K562 (cell line): ENCODE results near the gene SMCO4. TPM values are rescaled to one million over a fixed set of nuclear protein-coding genes. Genes with fewer than 3 reads are reported as not detected.
"Not testable (repeated sequence)": the region's sequence is repeated elsewhere in the genome, so short reads cannot be mapped to it uniquely, and the experiment has no call there.

ENCODE experiments used
- ATAC-seq: fragments of 200-7000 bp; cut with Tn5 transposase; 3 replicates; pipeline ENCODE4 v1.9.1; 2020; ENCODE audit warnings: moderate library complexity
- BruUV-seq: library from RNA; stranded (reverse); fragments of 400-500 nt; replicated peaks from 2 replicates; lab custom pipeline; 2021; lab: Mats Ljungman, UMichigan
- CTCF ChIA-PET: fragments of 300-600 bp; formaldehyde crosslinking; extraction: SDS; loops from one replicate; lab custom pipeline; 2021; ENCODE audit warnings: low intra/inter-chr PET ratio; lab: Yijun Ruan, JAX
- POLR2A ChIA-PET: fragments of 300-600, 350-650 bp; sonication (Branson Sonifier 250); formaldehyde crosslinking; extraction: SDS; loops from one replicate; lab custom pipeline; 2021; ENCODE audit warnings: antibody characterized with exemption, inconsistent platforms; lab: Yijun Ruan, JAX
- DNase-seq, 4 experiments: peaks; one replicate each; pipeline versions ENCODE4 v3.0.0 to v3.0.0-alpha.2; 2011 to 2018; ENCODE audit warnings: low spot score in 3 of 4, mixed read lengths in 3 of 4; ENCODE audit errors: extremely low read depth in 1 of 4
- FAIRE-seq: peaks from 2 replicates; lab custom pipeline; 2011; peaks lifted over from hg19 to GRCh38; lab: Jason Lieb, UNC
- H2AFZ ChIP-seq: 2 replicates; pipeline ENCODE4 v1.6.0; 2011; ENCODE audit warnings: low read depth, low read length, control low read depth, inconsistent platforms
- H3K27ac ChIP-seq: fragments of 200-600 bp; 3 replicates; pipeline ENCODE4 v1.8.0; 2011; ENCODE audit warnings: low read depth, mild to moderate bottlenecking, control low read depth, inconsistent platforms, low read length, moderate library complexity, mixed read lengths; ENCODE audit errors: extremely low read depth
- H3K27me3 ChIP-seq, 2 experiments: fragments of 300-600 bp in 1 of 2; 2 replicates in 1 of 2; 3 replicates in 1 of 2; pipeline versions ENCODE4 v1.6.0 to v1.8.0; 2011; ENCODE audit warnings: inconsistent platforms in 2 of 2, low read length in 2 of 2, mild to moderate bottlenecking in 1 of 2, mixed read lengths in 1 of 2, moderate library complexity in 1 of 2; ENCODE audit not compliant: control insufficient read depth in 2 of 2, insufficient read depth in 2 of 2
- H3K36me3 ChIP-seq: fragments of 300-600 bp; 3 replicates; pipeline ENCODE4 v1.8.0; 2011; ENCODE audit warnings: mild to moderate bottlenecking, low read length, inconsistent platforms; ENCODE audit not compliant: control insufficient read depth, insufficient read depth
- H3K4me1 ChIP-seq, 2 experiments: fragments of 200-600 bp in 1 of 2; replicated peaks in 1 of 2; 2 replicates in 1 of 2; 3 replicates in 1 of 2; pipeline versions ENCODE4 v1.5.1 to v1.8.0; 2011; ENCODE audit warnings: inconsistent platforms in 2 of 2, low read length in 2 of 2, mild to moderate bottlenecking in 1 of 2, mixed read lengths in 1 of 2, moderate library complexity in 1 of 2; ENCODE audit not compliant: control insufficient read depth in 2 of 2, insufficient read depth in 2 of 2
- H3K4me2 ChIP-seq: 2 replicates; pipeline ENCODE4 v1.6.1; 2011; ENCODE audit warnings: low read length, control low read depth, inconsistent platforms, mixed read lengths; ENCODE audit not compliant: insufficient read depth
- H3K4me3 ChIP-seq: fragments of 200-600 bp; sonication (generic), shearing (Covaris generic); 2 replicates; pipeline ENCODE4 v1.5.1; 2016; ENCODE audit warnings: control low read depth, inconsistent platforms
- H3K79me2 ChIP-seq: fragments of 200-600 bp; 3 replicates; pipeline ENCODE4 v1.8.0; 2011; ENCODE audit warnings: low read length, inconsistent platforms; ENCODE audit not compliant: control insufficient read depth, insufficient read depth
- H3K9ac ChIP-seq, 2 experiments: 2 replicates each; pipeline versions ENCODE4 v1.6.0 to v1.6.1; 2011; ENCODE audit warnings: low read depth in 2 of 2, low read length in 2 of 2, control low read depth in 1 of 2, inconsistent platforms in 1 of 2, mild to moderate bottlenecking in 1 of 2, mixed read lengths in 1 of 2; ENCODE audit not compliant: insufficient read depth in 1 of 2
- H3K9me1 ChIP-seq: one replicate; pipeline ENCODE4 v1.6.0; 2011; ENCODE audit warnings: inconsistent platforms, mild to moderate bottlenecking, low read length, moderate library complexity; ENCODE audit not compliant: control insufficient read depth, insufficient read depth
- H3K9me3 ChIP-seq: replicated peaks from 2 replicates; pipeline ENCODE4 v1.5.1; 2011; ENCODE audit warnings: low read depth, low read length, inconsistent platforms; ENCODE audit not compliant: control insufficient read depth, insufficient read depth
- H4K20me1 ChIP-seq: replicated peaks from 2 replicates; pipeline ENCODE4 v1.6.1; 2011; ENCODE audit warnings: low read length, inconsistent platforms, mixed read lengths; ENCODE audit not compliant: control insufficient read depth, insufficient read depth
- ARID3A ChIP-seq: IDR thresholded peaks from 2 replicates; pipeline ENCODE4 v1.6.1; 2012; ENCODE audit warnings: low read depth, low read length, improper control_type of control experiment, borderline replicate concordance
- ELF1 ChIP-seq: fragments of 200-800 bp; sonication (Bioruptor generic); IDR thresholded peaks from 2 replicates; pipeline ENCODE4 v1.6.1; 2016; ENCODE audit warnings: missing genetic modification characterization, missing compliant biosample characterization
- EWSR1 ChIP-seq: fragments of 450-650 bp; IDR thresholded peaks from 2 replicates; pipeline ENCODE4 v1.6.1; 2018; ENCODE audit warnings: borderline replicate concordance, mild to moderate bottlenecking, low read depth, moderate library complexity; ENCODE audit not compliant: partially characterized antibody
- KDM2B ChIP-seq: fragments of 250-450 bp; sonication (Bioruptor Pico); IDR thresholded peaks from 2 replicates; pipeline ENCODE4 v1.8.0; 2021; ENCODE audit warnings: mild to moderate bottlenecking, moderate library complexity
- RBBP5 ChIP-seq: fragments of 200-600 bp; sonication (generic); IDR thresholded peaks from 2 replicates; pipeline ENCODE4 v1.6.1; 2012; ENCODE audit warnings: borderline replicate concordance, mild to moderate bottlenecking, low read length, control low read depth, inconsistent platforms; ENCODE audit not compliant: insufficient read depth, poor library complexity, severe bottlenecking
- SLC30A9 ChIP-seq: fragments of 250-450 bp; sonication (Bioruptor Pico); IDR thresholded peaks from 2 replicates; pipeline ENCODE4 v1.8.0; 2022; ENCODE audit warnings: mild to moderate bottlenecking, moderate library complexity
- WGBS: fragments of 100-300 bp; shearing (Covaris generic); methylation state at CpG from one replicate; pipeline ENCODE4 v1.1.6; 2016; ENCODE audit warnings: low coverage, mixed read lengths; ENCODE audit not compliant: insufficient coverage; ENCODE audit errors: missing lambda C conversion rate; 5-methylcytosine and 5-hydroxymethylcytosine counted together
- in situ Hi-C: fragments of 300-500 bp; cut with MboI; formaldehyde crosslinking; loops from 4 replicates; pipeline ENCODE4 v1.15.0; 2018; ENCODE audit warnings: inconsistent platforms, mixed read lengths
- intact Hi-C: fragments of 100-400 bp; cut with micrococcal nuclease; formaldehyde crosslinking; loops from 2 replicates; pipeline ENCODE4 v1.14.2; 2022
- polyA plus RNA-seq, 8 experiments: library from polyadenylated mRNA; depleted of rRNA in 4 of 8; stranded (reverse) in 5 of 8; unstranded in 3 of 8; fragments of >200 nt; fragmentation: Nextera tagmentation in 2 of 8; fragmentation: Illumina TruSeq in 1 of 8; extraction: Ambion mirVana in 2 of 8; extraction: Trizol in 1 of 8; gene quantifications; 2 replicates each; pipeline versions ENCODE4 v1.2.1 to v1.2.3, GENCODE V29; 2011 to 2014; ENCODE audit warnings: inconsistent platforms in 1 of 8, missing spikeins in 1 of 8
- total RNA-seq, 7 experiments: library from RNA; depleted of rRNA in 6 of 7; stranded (reverse); fragments of >200 nt in 6 of 7; fragmentation: Illumina TruSeq in 2 of 7; extraction: Trizol in 2 of 7; gene quantifications; 2 replicates each; pipeline versions ENCODE4 v1.2.1 to v1.2.3, GENCODE V29; 2011 to 2021; ENCODE audit warnings: low replicate concordance in 1 of 7

SMCO4 gene
- total and polyA plus RNA-seq, 9 of the 15 experiments (the other 6 are each of a cell fraction or from before 2014, with no cell fraction given), result 1.8 to 27.8 (median 15.3) TPM

GRCh38 chr11:93535578-93535977 is 7.6 kb downstream of the SMCO4 start:
- H2AFZ ChIP-seq, BruUV-seq, ATAC-seq, H3K4me1 ChIP-seq, H3K36me3 ChIP-seq, FAIRE-seq, CTCF ChIA-PET, intact Hi-C loops, H3K9me3 ChIP-seq, in situ Hi-C loops, H3K4me3 ChIP-seq, H3K9me1 ChIP-seq, H3K27me3 ChIP-seq, H3K79me2 ChIP-seq, H3K4me2 ChIP-seq, H4K20me1 ChIP-seq, H3K9ac ChIP-seq, DNase-seq, H3K27ac ChIP-seq: not testable (repeated sequence)
- WGBS, result 42% methylated on average over 2 of the region's 2 CpGs
- POLR2A ChIA-PET, result interaction anchor here (2.6 kb wide), 1 partner anchor 10 kb away, joined by 11 read pairs; no protein-coding TSS in a partner anchor

GRCh38 chr11:93532806-93533205 is 10.4 kb downstream of the SMCO4 start:
- no peak overlapping the region for H2AFZ ChIP-seq
- intact Hi-C loops, result no loop called here
- no peaks in the 10 kb centered on the region for H3K9me1 ChIP-seq
- TF ChIP-seq RBBP5, result no peak
- no peak for TF ChIP-seq ELF1 (tag)
- TF ChIP-seq EWSR1, result no peak
- TF ChIP-seq ARID3A, result no peak
- TF ChIP-seq SLC30A9, result no peak
- no peak for TF ChIP-seq KDM2B (CRISPR knock-in tag)
- TF ChIP-seq, all 486 proteins: peak for 0
- no peak for ATAC-seq
- POLR2A ChIA-PET, result interaction anchor here (0.8 to 0.9 kb wide), 2 partner anchors 9 to 26 kb away, joined by 3 read pairs; no protein-coding TSS in a partner anchor
- no peak overlapping the region for H3K4me2 ChIP-seq
- no peaks in the 10 kb centered on the region for H3K36me3 ChIP-seq
- BruUV-seq, result no TSS peak
- H4K20me1 ChIP-seq, result peaks cover 8% of the 10 kb centered on the region; the same call in 1 of the 2 replicates
- peaks cover 0 to 5% of the 10 kb centered on the region in 2 experiments; a peak in 2 of 5 replicates for H3K4me1 ChIP-seq
- H3K27ac ChIP-seq, result no peak overlapping the region
- no peaks in the 10 kb centered on the region for H3K27me3 ChIP-seq
- H3K9me3 ChIP-seq, result no peaks in the 10 kb centered on the region
- 47% methylated on average over 5 of the region's 5 CpGs for whole genome bisulfite sequencing
- no peaks in the 10 kb centered on the region for H3K79me2 ChIP-seq
- DNase-seq, result no peak
- in situ Hi-C loops, result no loop called here
- H3K9ac ChIP-seq, result no peak overlapping the region
- CTCF ChIA-PET, result no interaction called here
- no peak overlapping the region for H3K4me3 ChIP-seq
- FAIRE-seq, result no peak
